ENCODE data around the gene COG3.

COG3 gene

DNA sequence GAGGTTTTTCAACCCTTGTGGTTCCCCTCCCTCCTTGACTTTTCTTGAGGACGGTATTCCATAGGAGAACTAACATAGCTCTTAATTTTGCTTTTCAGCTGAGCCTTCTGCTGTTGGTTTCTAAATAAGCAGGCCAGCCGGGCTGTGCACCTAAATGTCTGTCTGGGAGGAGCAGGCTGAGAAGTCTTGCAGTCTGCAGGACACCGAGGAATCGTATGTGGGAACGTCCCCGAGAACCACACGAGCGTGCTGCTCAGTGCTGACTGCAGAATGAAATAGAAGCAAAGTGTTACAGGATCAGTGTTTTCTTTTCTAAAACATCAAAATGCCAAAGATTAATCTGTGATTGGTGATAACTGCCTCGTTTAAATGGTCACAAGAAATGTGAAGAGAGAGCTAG lies 69.9 kb downstream of the COG3 start:
- Histone ChIP-seq H4K20me1 (ENCODE audit: insufficient read depth) (no peaks in the 10 kb centered on the region), H3K79me2 (ENCODE audit: insufficient read depth, low read depth) (no peaks in the 10 kb centered on the region), H3K4me1 (ENCODE audit: low read depth, poor library complexity, severe bottlenecking) (no peaks in the 10 kb centered on the region), H3K4me3 (IDR thresholded peaks at IDR 0.05; ENCODE audit: insufficient read depth, low read depth, low read length) (no peak overlapping the region), H3K27ac (no peak overlapping the region), H3K4me2 (no peak overlapping the region), H3K27me3 (ENCODE audit: insufficient read depth, low read depth) (no peaks in the 10 kb centered on the region), H3K36me3 (ENCODE audit: insufficient read depth) (no peaks in the 10 kb centered on the region), H3K9ac (no peak overlapping the region), H2AFZ (ENCODE audit: low read depth) (no peak overlapping the region)
- TF ChIP-seq, protein P1, sequence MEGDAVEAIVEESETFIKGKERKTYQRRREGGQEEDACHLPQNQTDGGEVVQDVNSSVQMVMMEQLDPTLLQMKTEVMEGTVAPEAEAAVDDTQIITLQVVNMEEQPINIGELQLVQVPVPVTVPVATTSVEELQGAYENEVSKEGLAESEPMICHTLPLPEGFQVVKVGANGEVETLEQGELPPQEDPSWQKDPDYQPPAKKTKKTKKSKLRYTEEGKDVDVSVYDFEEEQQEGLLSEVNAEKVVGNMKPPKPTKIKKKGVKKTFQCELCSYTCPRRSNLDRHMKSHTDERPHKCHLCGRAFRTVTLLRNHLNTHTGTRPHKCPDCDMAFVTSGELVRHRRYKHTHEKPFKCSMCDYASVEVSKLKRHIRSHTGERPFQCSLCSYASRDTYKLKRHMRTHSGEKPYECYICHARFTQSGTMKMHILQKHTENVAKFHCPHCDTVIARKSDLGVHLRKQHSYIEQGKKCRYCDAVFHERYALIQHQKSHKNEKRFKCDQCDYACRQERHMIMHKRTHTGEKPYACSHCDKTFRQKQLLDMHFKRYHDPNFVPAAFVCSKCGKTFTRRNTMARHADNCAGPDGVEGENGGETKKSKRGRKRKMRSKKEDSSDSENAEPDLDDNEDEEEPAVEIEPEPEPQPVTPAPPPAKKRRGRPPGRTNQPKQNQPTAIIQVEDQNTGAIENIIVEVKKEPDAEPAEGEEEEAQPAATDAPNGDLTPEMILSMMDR (conservative IDR thresholded peaks at IDR 0.05; ENCODE audit: low read depth, low read length), result no peak

DNA sequence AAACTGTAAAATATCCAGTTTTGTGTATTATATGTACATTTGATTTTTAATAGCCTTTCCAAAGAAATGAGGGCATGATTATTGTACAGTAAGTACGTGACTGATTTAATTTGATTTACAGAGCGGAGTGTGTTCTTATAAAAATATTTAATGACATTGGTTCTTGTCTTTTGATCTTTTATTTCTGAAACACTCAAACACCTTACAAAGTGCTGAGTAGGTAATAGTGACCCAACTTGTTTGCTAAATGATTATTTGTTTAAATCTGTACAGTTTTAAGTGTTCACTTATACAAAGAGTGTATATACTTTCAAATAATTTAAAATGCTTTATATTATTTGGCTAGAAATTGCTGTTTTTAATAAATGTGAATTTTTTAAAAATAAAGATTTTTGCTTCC lies 71.5 kb downstream of the COG3 start:
- Histone ChIP-seq H3K79me2 (ENCODE audit: insufficient read depth, low read depth) (no peaks in the 10 kb centered on the region), H3K9ac (no peak overlapping the region), H3K36me3 (ENCODE audit: insufficient read depth) (no peaks in the 10 kb centered on the region), H4K20me1 (ENCODE audit: insufficient read depth) (no peaks in the 10 kb centered on the region), H3K27me3 (ENCODE audit: insufficient read depth, low read depth) (no peaks in the 10 kb centered on the region), H3K4me3 (IDR thresholded peaks at IDR 0.05; ENCODE audit: insufficient read depth, low read depth, low read length) (no peak overlapping the region), H3K4me1 (ENCODE audit: low read depth, poor library complexity, severe bottlenecking) (no peaks in the 10 kb centered on the region), H3K27ac (no peak overlapping the region), H3K4me2 (no peak overlapping the region), H2AFZ (ENCODE audit: low read depth) (no peak overlapping the region)
- TF ChIP-seq, protein P1 (conservative IDR thresholded peaks at IDR 0.05; ENCODE audit: low read depth, low read length), result no peak

DNA sequence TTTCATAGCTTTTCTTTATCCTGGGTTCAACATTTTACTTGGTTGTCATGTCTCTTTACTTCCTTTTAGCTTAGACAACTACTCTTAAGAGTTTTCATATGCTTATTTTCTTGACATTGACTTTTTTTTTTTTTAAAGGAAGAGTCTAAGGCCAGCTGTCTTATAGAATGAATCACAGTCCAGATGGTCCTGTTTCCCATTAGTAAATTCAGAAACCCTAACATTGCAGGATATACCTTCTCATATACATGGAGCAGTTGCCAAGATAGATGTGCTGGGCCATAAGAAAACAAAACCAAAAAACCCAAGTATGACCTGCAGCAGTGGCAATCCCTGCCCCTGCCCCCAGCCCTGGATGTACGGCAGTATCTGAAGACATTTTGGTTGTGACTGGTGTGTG lies 72.8 kb downstream of the COG3 start:
- Histone ChIP-seq H3K4me2 (no peak overlapping the region), H3K9ac (no peak overlapping the region), H3K79me2 (ENCODE audit: insufficient read depth, low read depth) (no peaks in the 10 kb centered on the region), H3K4me1 (ENCODE audit: low read depth, poor library complexity, severe bottlenecking) (no peaks in the 10 kb centered on the region), H3K36me3 (ENCODE audit: insufficient read depth) (no peaks in the 10 kb centered on the region), H2AFZ (ENCODE audit: low read depth) (no peak overlapping the region), H4K20me1 (ENCODE audit: insufficient read depth) (no peaks in the 10 kb centered on the region), H3K27ac (no peak overlapping the region), H3K27me3 (ENCODE audit: insufficient read depth, low read depth) (no peaks in the 10 kb centered on the region), H3K4me3 (IDR thresholded peaks at IDR 0.05; ENCODE audit: insufficient read depth, low read depth, low read length) (no peak overlapping the region)
- TF ChIP-seq, protein P1 (conservative IDR thresholded peaks at IDR 0.05; ENCODE audit: low read depth, low read length), result no peak

DNA sequence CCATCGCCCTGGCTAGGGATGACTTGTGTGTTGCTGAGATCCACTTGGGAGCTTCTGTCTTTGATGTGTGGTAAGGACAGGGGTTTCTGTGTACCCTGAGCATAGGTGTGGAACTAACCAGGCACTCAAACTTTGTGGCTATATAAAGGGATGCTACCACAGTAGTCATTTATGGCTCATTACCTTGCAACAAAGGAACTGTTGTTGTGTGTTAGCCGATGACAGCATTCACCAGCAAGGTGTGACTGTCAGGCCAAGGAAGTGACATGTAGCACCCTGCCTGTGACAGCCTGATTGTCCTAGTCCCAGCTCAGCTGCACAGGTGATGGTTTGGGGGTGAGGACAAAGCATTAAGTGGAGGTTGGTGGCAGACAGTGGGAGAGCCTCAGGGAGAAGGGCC lies 73.6 kb downstream of the COG3 start:
- no peak overlapping the region for H3K4me3 ChIP-seq (IDR thresholded peaks at IDR 0.05; ENCODE audit: insufficient read depth, low read depth, low read length)
- no peak overlapping the region for H3K27ac ChIP-seq
- H3K27me3 ChIP-seq (ENCODE audit: insufficient read depth, low read depth), result no peaks in the 10 kb centered on the region
- H3K36me3 ChIP-seq (ENCODE audit: insufficient read depth), result no peaks in the 10 kb centered on the region
- TF ChIP-seq, protein P1 (conservative IDR thresholded peaks at IDR 0.05; ENCODE audit: low read depth, low read length), result no peak
- no peak overlapping the region for H3K4me2 ChIP-seq
- H3K4me1 ChIP-seq (ENCODE audit: low read depth, poor library complexity, severe bottlenecking), result no peaks in the 10 kb centered on the region
- H3K9ac ChIP-seq, result no peak overlapping the region
- H2AFZ ChIP-seq (ENCODE audit: low read depth), result no peak overlapping the region
- H3K79me2 ChIP-seq (ENCODE audit: insufficient read depth, low read depth), result no peaks in the 10 kb centered on the region
- no peaks in the 10 kb centered on the region for H4K20me1 ChIP-seq (ENCODE audit: insufficient read depth)

DNA sequence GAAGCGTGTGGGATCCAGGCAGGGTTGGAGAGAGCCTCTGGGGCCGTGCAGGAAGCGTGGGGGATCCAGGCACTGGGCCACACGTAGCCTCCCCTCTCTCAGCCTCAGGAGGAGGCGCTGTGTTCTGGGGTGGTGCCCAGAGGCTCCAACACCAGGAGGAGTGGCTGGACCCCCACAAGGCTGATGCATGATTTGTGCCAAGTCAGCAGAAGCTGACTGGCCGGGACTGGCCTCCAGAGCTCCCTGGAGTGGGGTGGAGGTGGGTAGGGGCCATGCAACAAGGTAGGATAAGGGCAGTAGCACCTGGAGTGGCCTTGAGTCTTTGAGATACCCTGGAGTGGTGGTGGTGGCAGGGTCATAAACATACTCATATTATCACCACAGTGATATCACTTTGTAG lies 75.5 kb downstream of the COG3 start:
- Histone ChIP-seq H3K9ac (no peak overlapping the region), H3K4me3 (IDR thresholded peaks at IDR 0.05; ENCODE audit: insufficient read depth, low read depth, low read length) (no peak overlapping the region), H3K4me2 (no peak overlapping the region), H3K27ac (no peak overlapping the region), H3K27me3 (ENCODE audit: insufficient read depth, low read depth) (no peaks in the 10 kb centered on the region), H3K79me2 (ENCODE audit: insufficient read depth, low read depth) (no peaks in the 10 kb centered on the region), H3K36me3 (ENCODE audit: insufficient read depth) (no peaks in the 10 kb centered on the region), H3K4me1 (ENCODE audit: low read depth, poor library complexity, severe bottlenecking) (no peaks in the 10 kb centered on the region), H2AFZ (ENCODE audit: low read depth) (no peak overlapping the region), H4K20me1 (ENCODE audit: insufficient read depth) (no peaks in the 10 kb centered on the region)
- TF ChIP-seq, protein P1 (conservative IDR thresholded peaks at IDR 0.05; ENCODE audit: low read depth, low read length), result no peak
